C1 segment of cervical spinal cord (tissue), 14 donors: ENCODE data around the gene TRIM41.
"Not testable (repeated sequence)": the region's sequence is repeated elsewhere in the genome, so short reads cannot be mapped to it uniquely, and the experiment has no call there.

ENCODE experiments used
- DNase-seq, 14 donors: peaks; one replicate each; lab custom pipeline; 2025; lab: John Stamatoyannopoulos, UW

TRIM41 gene

DNA sequence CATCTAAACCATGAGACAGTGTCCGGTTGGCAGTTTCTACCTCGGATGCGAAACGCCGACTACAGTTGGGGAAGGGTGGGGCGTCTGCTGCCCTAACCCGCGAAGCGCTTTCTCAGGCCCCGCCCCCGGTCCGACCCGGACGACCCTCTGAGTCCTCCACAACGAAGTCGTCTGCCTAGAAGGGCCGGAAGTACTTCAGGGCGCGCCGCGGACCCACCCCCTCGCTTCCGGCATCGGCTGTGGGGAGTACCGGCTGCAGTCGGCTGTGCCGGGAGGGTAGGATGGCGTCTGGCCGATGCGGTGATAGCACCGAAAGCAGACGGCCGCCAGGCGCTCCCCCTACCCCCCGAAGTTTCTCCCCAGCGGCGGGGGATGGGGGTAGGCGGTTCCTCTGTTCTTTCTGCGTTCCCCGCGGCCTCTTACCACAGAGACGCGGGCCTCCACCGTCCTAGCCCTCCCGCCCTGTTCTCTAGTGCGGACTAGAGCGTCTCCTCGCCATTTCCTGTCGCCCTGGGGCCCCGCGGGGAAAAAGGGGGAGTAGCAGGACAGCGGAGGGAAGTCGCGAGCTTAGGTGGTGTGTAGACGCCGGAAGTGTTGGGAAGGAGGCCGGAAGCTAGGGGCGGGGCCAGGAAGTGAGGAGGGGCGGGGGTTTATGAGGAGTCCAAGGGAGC is at the start of gene TRIM41:
TRIM41 (plus strand) TSS at position 224 of the 671 bp plus-strand sequence. CDS start 719 bp downstream, outside the sequence.
- no peak for DNase-seq

DNA sequence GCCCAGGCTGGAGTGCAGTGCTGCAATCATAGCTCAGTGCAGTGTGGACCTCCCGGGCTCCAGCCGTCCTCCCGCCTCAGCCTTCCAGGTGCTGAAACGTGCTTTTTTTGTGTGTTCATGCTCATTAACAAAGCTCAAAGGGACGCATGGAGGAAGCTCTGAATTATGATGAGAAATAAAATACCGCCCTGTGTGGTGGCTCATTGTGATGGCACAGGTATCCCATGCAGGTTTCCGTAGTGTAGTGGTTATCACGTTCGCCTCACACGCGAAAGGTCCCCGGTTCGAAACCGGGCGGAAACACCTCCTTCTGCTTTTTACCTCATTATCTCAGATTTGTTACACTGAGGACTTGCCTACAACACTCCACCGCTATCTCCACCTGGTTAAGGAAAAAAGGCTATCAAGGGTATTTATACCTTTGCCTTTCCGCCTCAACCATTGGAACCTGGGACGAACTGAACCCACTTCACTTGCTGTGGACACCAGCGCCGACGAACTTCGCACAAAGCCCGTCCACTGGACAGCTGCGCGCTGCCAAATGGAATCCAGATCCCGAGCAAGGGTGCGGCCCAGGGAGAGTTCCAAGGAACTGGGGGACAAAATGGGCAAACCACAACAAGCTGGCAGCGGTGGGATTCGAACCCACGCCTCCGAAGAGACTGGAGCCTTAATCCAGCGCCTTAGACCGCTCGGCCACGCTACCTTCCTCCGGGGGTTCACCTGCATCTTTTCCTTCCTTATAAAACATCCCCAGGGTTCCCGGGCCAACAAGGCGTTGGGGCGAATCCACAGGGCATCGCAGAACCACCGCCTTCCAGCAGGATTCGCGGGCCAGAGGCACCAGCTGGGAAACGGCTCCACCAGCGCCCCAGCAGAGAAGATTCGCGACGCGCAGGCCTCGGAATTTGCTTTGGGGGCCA is 49.4 kb upstream of the TRIM41 start:
- no peak for DNase-seq

- no peak for DNase-seq
Measured at GRCh38 chr5:181176254-181176952, 46.7 kb upstream of the TRIM41 start.

- DNase-seq, result not testable (repeated sequence)
Measured at GRCh38 chr5:181177559-181177958, 45.5 kb upstream of the TRIM41 start.

GRCh38 chr5:181181650-181182565 is 41.2 kb upstream of the TRIM41 start:
- DNase-seq, result no peak

DNA sequence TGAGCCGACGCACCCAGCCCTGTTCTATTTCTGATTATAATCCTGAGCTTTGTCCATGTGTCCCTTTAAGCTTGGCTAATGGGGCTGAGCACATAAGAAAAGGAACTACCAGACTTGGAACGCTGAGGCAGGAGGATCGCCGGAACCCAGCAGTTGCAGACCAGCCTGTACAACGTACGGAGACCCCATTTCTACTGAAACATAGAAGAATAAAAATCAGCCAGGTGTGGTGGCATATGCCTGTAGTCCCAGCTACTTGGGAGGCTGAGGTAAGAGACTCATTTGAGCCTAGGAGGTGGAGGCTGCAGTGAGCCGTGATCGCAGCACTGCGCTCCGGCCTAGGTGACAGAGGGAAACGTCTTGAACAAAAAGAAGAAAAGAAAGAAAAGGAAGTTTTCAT is 40.4 kb upstream of the TRIM41 start:
- DNase-seq, result no peak

DNA sequence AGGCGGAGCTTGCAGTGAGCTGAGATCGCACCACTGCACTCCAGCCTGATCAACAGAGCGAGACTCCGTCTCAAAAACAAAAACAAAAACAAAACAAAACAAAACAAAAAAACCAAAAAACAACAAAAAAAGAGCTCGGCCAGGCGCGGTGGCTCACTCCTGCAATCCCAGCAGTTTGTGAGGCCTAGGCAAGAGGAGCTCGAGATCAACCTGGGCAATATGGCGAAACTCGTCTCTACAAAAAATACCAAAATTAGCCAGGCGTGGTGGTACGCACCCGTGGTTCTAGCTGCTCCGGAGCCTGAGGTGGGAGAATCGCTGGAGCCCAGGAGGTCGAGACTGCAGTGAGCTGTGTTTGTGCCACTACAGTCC is 38.2 kb upstream of the TRIM41 start:
- no peak for DNase-seq

- DNase-seq, result no peak
Measured at GRCh38 chr5:181185560-181185959, 37.5 kb upstream of the TRIM41 start.

- no peak for DNase-seq
Measured at GRCh38 chr5:181186022-181186421, 37.1 kb upstream of the TRIM41 start.

GRCh38 chr5:181186986-181187499 is 36.0 kb upstream of the TRIM41 start:
- no peak for DNase-seq

GRCh38 chr5:181187500-181188213 is 35.4 kb upstream of the TRIM41 start:
- no peak for DNase-seq

DNA sequence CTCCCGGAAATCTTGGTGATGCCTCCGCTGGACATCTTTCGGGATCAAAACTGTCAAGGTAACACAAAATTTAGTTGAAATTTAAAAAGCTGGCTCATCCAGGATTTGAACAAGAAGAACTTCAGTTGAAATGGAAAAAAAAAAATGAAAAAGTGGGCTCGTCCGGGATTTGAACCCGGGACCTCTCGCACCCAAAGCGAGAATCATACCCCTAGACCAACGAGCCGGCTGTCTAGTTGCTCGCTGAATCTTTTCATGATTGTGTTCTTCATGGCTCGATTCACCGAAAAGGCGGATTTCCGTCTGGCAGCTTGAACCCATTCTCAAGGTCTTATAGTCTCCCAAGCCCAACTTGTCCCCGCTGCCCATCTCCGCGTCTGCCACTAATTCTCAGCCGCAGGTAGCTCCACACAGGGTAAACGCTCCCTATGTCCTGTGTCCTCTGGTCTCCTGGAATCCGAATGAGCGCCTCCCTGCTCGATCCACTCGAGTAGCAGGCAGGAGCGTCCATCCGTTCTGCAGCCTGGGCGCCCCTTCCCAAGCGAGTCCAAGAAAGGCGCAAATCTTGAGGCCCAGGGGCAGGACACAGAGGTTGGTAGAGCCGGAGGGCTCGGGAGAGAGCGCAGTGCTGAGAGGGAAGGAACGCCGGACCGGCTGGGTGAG is 34.2 kb upstream of the TRIM41 start:
- DNase-seq, result no peak

- DNase-seq, result no peak
Measured at GRCh38 chr5:181189363-181189961, 33.6 kb upstream of the TRIM41 start.

- no peak for DNase-seq
Measured at GRCh38 chr5:181189962-181190710, 32.9 kb upstream of the TRIM41 start.

GRCh38 chr5:181190711-181191525 is 32.2 kb upstream of the TRIM41 start:
- no peak for DNase-seq

- no peak for DNase-seq
Measured at GRCh38 chr5:181191526-181192336, 31.4 kb upstream of the TRIM41 start.
